H9 (cell line): ENCODE measurements around the gene ABHD16B. TPM values are rescaled to one million over a fixed set of nuclear protein-coding genes. Genes with fewer than 3 reads are reported as not detected.

Source experiments
- DNase-seq: peaks from one replicate; pipeline ENCODE4 v3.0.0-alpha.2; 2017
- H2AFZ ChIP-seq: one replicate; pipeline ENCODE4 v1.6.1; 2013; ENCODE audit warnings: mild to moderate bottlenecking, low read length, control low read depth, moderate library complexity
- H2AK5ac ChIP-seq: 2 replicates; pipeline ENCODE4 v1.6.1; 2013; ENCODE audit warnings: low read length, control low read depth, mixed read lengths; ENCODE audit not compliant: insufficient read length
- H2BK120ac ChIP-seq: one replicate; pipeline ENCODE4 v1.6.1; 2013; ENCODE audit warnings: low read depth, mild to moderate bottlenecking, low read length, control low read depth, inconsistent platforms; ENCODE audit not compliant: poor library complexity, severe bottlenecking
- H2BK12ac ChIP-seq: 2 replicates; pipeline ENCODE4 v1.6.1; 2013; ENCODE audit warnings: low read length, control low read depth, mixed read lengths, low read depth; ENCODE audit not compliant: insufficient read length
- H2BK15ac ChIP-seq: 2 replicates; pipeline ENCODE4 v1.6.1; 2013; ENCODE audit warnings: low read depth, low read length, control low read depth
- H2BK20ac ChIP-seq: one replicate; pipeline ENCODE4 v1.6.1; 2013; ENCODE audit warnings: low read depth, mild to moderate bottlenecking, low read length, control low read depth, inconsistent platforms; ENCODE audit not compliant: poor library complexity, severe bottlenecking
- H2BK5ac ChIP-seq: 2 replicates; pipeline ENCODE4 v1.6.1; 2013; ENCODE audit warnings: low read length, control low read depth, mixed read lengths; ENCODE audit not compliant: insufficient read length
- H3K14ac ChIP-seq: 2 replicates; pipeline ENCODE4 v1.6.1; 2013; ENCODE audit warnings: low read length, control low read depth; ENCODE audit not compliant: insufficient read depth
- H3K18ac ChIP-seq: 2 replicates; pipeline ENCODE4 v1.6.1; 2013; ENCODE audit warnings: low read depth, mild to moderate bottlenecking, mixed read lengths, low read length, control low read depth; ENCODE audit not compliant: insufficient read length
- H3K23ac ChIP-seq: 2 replicates; pipeline ENCODE4 v1.6.1; 2013; ENCODE audit warnings: low read length, control low read depth, mixed read lengths, low read depth; ENCODE audit not compliant: insufficient read length
- H3K23me2 ChIP-seq: 2 replicates; pipeline ENCODE4 v1.6.1; 2013; ENCODE audit warnings: low read depth, mild to moderate bottlenecking, mixed read lengths, low read length, control low read depth; ENCODE audit not compliant: insufficient read length, poor library complexity, severe bottlenecking
- H3K27ac ChIP-seq: 2 replicates; pipeline ENCODE4 v1.5.1; 2013; ENCODE audit warnings: low read length, control low read depth, mixed read lengths, low read depth; ENCODE audit not compliant: insufficient read length
- H3K27me3 ChIP-seq: 2 replicates; pipeline ENCODE4 v1.6.1; 2013; ENCODE audit warnings: low read length, control low read depth, inconsistent platforms; ENCODE audit not compliant: insufficient read depth
- H3K4ac ChIP-seq: 2 replicates; pipeline ENCODE4 v1.6.1; 2013; ENCODE audit warnings: low read depth, mild to moderate bottlenecking, control low read depth, inconsistent platforms, low read length, moderate library complexity
- H3K4me1 ChIP-seq: 2 replicates; pipeline ENCODE4 v1.6.1; 2013; ENCODE audit warnings: low read length, control low read depth, inconsistent platforms; ENCODE audit not compliant: insufficient read depth
- H3K4me2 ChIP-seq: 2 replicates; pipeline ENCODE4 v1.6.1; 2013; ENCODE audit warnings: low read length, control low read depth, mixed read lengths; ENCODE audit not compliant: insufficient read length, insufficient read depth
- H3K56ac ChIP-seq: 2 replicates; pipeline ENCODE4 v1.6.1; 2013; ENCODE audit warnings: low read depth, mild to moderate bottlenecking, mixed read lengths, low read length, control low read depth; ENCODE audit not compliant: insufficient read length
- H3K79me1 ChIP-seq: 2 replicates; pipeline ENCODE4 v1.6.1; 2013; ENCODE audit warnings: low read depth, mild to moderate bottlenecking, moderate library complexity, low read length, control low read depth, inconsistent platforms; ENCODE audit not compliant: insufficient read depth, poor library complexity, severe bottlenecking
- H3K79me2 ChIP-seq: 2 replicates; pipeline ENCODE4 v1.6.1; 2013; ENCODE audit warnings: low read length, control low read depth, inconsistent platforms; ENCODE audit not compliant: insufficient read depth
- H3K9ac ChIP-seq: 2 replicates; pipeline ENCODE4 v1.6.1; 2013; ENCODE audit warnings: low read length, control low read depth, mixed read lengths; ENCODE audit not compliant: insufficient read length; ENCODE audit errors: extremely low read depth
- H3K9me3 ChIP-seq: one replicate; pipeline ENCODE4 v1.6.1; 2013; ENCODE audit warnings: low read depth, low read length, inconsistent platforms; ENCODE audit not compliant: control insufficient read depth
- H3T11ph ChIP-seq: one replicate; pipeline ENCODE4 v1.6.1; 2013; ENCODE audit warnings: mild to moderate bottlenecking, low read length, control low read depth, inconsistent platforms
- H4K20me1 ChIP-seq: one replicate; pipeline ENCODE4 v1.6.1; 2013; ENCODE audit not compliant: control insufficient read depth, insufficient read length, insufficient read depth
- H4K5ac ChIP-seq: 2 replicates; pipeline ENCODE4 v1.6.1; 2013; ENCODE audit warnings: low read depth, mild to moderate bottlenecking, mixed read lengths, low read length, control low read depth; ENCODE audit not compliant: insufficient read length
- H4K8ac ChIP-seq: replicated peaks from 2 replicates; pipeline ENCODE4 v1.6.1; 2013; ENCODE audit warnings: low read length, control low read depth, mixed read lengths, low read depth; ENCODE audit not compliant: insufficient read length
- H4K91ac ChIP-seq: 2 replicates; pipeline ENCODE4 v1.6.1; 2013; ENCODE audit warnings: low read depth, mild to moderate bottlenecking, moderate library complexity, mixed read lengths, low read length, control low read depth; ENCODE audit not compliant: insufficient read length
- H3K27ac Mint-ChIP-seq, 3 experiments: 2 replicates in 2 of 3; 3 replicates in 1 of 3; pipeline ENCODE4 v1.8.0; 2020 to 2021; ENCODE audit warnings: mixed read lengths in 3 of 3, mild to moderate bottlenecking in 1 of 3, moderate library complexity in 1 of 3
- H3K27me3 Mint-ChIP-seq: 2 replicates; pipeline ENCODE4 v1.8.0; 2021; ENCODE audit warnings: low read depth, mild to moderate bottlenecking, moderate library complexity, mixed read lengths
- H3K36me3 Mint-ChIP-seq, 3 experiments: 2 replicates in 2 of 3; 3 replicates in 1 of 3; pipeline ENCODE4 v1.8.0; 2020 to 2021; ENCODE audit warnings: low read depth in 3 of 3, mixed read lengths in 3 of 3; ENCODE audit not compliant: insufficient read depth in 1 of 3
- H3K4me1 Mint-ChIP-seq, 2 experiments: 2 replicates each; pipeline ENCODE4 v1.8.0; 2020; ENCODE audit warnings: mixed read lengths in 2 of 2
- H3K4me3 Mint-ChIP-seq, 2 experiments: 2 replicates in 1 of 2; 3 replicates in 1 of 2; pipeline ENCODE4 v1.8.0; 2020 to 2021; ENCODE audit warnings: mild to moderate bottlenecking in 2 of 2, mixed read lengths in 2 of 2, moderate library complexity in 1 of 2
- H3K9me3 Mint-ChIP-seq, 2 experiments: 2 replicates in 1 of 2; 3 replicates in 1 of 2; pipeline ENCODE4 v1.8.0; 2020; ENCODE audit warnings: mild to moderate bottlenecking in 2 of 2, mixed read lengths in 2 of 2, moderate library complexity in 1 of 2
- CTCF ChIP-seq: fragments of 200-600 bp; sonication (generic); conservative IDR thresholded peaks from 3 replicates; pipeline ENCODE4 v1.8.0; 2021; ENCODE audit warnings: antibody characterized with exemption, mild to moderate bottlenecking
- WGBS: extraction: QIAGEN DNeasy Blood & Tissue Kit; methylation state at CpG from one replicate; pipeline ENCODE4 v1.1.7; 2013; ENCODE audit warnings: missing lambda C conversion rate, low lambda C conversion rate, mixed read lengths; ENCODE audit not compliant: insufficient read length; ENCODE audit errors: extremely low coverage; 5-methylcytosine and 5-hydroxymethylcytosine counted together
- total RNA-seq: library from RNA; stranded (reverse); gene quantifications from 2 replicates; pipeline ENCODE4 v1.2.1, GENCODE V29; 2021

Gene ABHD16B
- total RNA-seq, 1 experiment from 2014 or later: not detected

GRCh38 chr20:63877755-63878470, 16.6 kb downstream of the ABHD16B start:
- Histone ChIP-seq H2AK5ac (no peak overlapping the region), H3K56ac (no peak overlapping the region), H4K5ac (no peak overlapping the region), H3K23ac (no peak overlapping the region), H3K79me1 (peaks cover 4% of the 10 kb centered on the region), H4K8ac (no peak overlapping the region), H3K4ac (no peak overlapping the region), H3K9me3 (no peaks in the 10 kb centered on the region), H2BK5ac (no peak overlapping the region), H2BK20ac (no peak overlapping the region), H3K4me1 (no peaks in the 10 kb centered on the region), H2AFZ (no peak overlapping the region), H3K79me2 (no peaks in the 10 kb centered on the region), H3K27me3 (no peaks in the 10 kb centered on the region), H4K20me1 (no peaks in the 10 kb centered on the region), H3T11ph (no peak overlapping the region), H4K91ac (no peak overlapping the region), H3K4me2 (no peak overlapping the region), H3K23me2 (no peaks in the 10 kb centered on the region), H2BK12ac (no peak overlapping the region), H3K18ac (no peak overlapping the region), H2BK120ac (no peak overlapping the region), H3K27ac (no peak overlapping the region), H3K9ac (no peak overlapping the region), H3K14ac (no peak overlapping the region), H2BK15ac (no peak overlapping the region)
- Mint-ChIP-seq H3K4me3 (no peak overlapping the region), H3K36me3 (peaks cover 28 to 64% (median 60%) of the 10 kb centered on the region in 3 experiments; a peak in 6 of 7 replicates), H3K4me1 (no peaks in the 10 kb centered on the region), H3K27me3 (no peaks in the 10 kb centered on the region), H3K9me3 (no peaks in the 10 kb centered on the region), H3K27ac (no peak overlapping the region)
- WGBS: no CpG with 5 or more reads among the region's 32 CpGs
- no peak for DNase-seq
- no peak for TF ChIP-seq CTCF
